ENCODE data around the gene UBE2G2. TPM values are rescaled to one million over a fixed set of nuclear protein-coding genes. Genes with fewer than 3 reads are reported as not detected.

The UBE2G2 gene
- polyA plus RNA-seq, 1 experiment, result 93.2 TPM

DNA sequence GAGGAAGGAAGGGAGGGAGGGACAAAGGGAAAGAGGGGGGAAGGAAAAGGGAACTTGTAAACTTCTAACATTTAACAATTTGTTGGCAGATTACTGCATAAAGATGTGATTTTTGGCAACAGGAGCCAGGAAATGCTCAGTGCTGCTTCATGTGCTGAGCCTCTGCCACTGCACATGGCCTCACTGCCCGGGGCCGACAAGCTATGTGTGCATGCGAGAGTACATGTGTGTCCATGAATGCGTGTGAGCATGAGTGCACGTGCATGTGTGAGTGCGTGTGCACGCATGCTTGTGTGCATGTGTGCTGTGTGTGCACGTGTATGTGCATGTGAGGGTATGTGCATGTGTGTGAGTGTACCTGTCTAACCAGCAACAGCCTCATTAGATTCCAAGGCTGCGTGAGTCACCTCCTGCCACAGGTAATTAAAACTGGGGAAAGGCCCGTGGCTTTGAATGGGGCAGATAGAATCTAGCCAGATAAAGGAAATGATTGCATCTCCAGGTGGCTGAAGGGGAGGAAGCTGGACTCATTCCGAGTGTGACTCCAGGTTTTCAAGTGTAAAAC lies 48.9 kb downstream of the UBE2G2 start:
- ChIA-PET POLR2A (no interaction called here), CTCF (interaction anchor here (1.5 kb wide), 1 partner anchor 41 kb away, joined by 8 read pairs; no protein-coding TSS in a partner anchor)
- TF ChIP-seq CTCF (IDR thresholded peaks at IDR 0.05; ENCODE audit: insufficient read depth, low read depth, low read length), result no peak
- H3K36me3 ChIP-seq (ENCODE audit: control insufficient read depth, insufficient read depth, low read length), result no peaks in the 10 kb centered on the region
- peaks cover 12% of the 10 kb centered on the region for H3K27me3 ChIP-seq (ENCODE audit: control insufficient read depth, insufficient read depth, low read length)
- DNase-seq (ENCODE audit: low read depth), result no peak
- H3K4me3 ChIP-seq (ENCODE audit: low read depth, low read length), result no peak overlapping the region

DNA sequence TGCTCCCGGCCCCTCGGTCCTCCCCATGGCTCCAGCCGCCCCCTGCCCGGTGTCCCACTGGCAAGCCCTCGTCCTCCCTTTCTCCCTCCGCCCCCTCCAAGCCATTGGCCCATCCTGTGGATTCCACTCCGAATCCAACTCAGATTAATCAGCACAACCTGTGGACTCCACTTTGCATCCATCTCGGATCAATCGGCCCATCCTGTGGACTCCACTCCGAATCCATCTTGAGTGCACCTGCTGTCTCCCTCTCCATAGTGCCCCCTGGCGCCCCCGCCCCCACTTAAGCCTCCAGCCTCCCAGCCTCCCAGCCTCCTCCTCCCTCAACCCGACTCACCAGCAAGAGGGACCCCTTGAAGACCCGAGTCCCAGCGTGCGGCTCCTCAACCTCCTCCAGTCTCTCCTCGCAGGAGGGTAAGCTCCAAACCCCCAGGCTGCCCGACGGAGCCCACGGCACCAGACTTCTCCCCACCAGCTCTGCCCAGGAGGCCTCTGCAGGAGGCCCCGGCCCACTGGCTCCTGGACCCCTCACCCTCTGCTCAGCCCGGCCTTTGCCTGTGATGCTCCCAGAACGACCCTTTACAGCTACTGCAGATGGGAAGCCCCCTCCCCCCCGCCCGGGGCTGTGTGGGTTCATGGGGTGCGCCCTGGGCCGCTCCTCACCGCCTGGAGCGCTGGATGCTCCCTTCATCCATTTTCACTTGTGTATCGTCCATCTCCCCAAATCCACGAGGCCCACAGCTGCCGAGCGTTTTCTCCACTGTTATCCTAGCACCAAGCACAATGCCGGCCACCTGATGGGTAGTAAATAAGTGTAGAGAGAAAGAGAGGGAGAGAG lies 49.6 kb downstream of the UBE2G2 start:
- no peak overlapping the region for H3K4me3 ChIP-seq (ENCODE audit: low read depth, low read length)
- H3K36me3 ChIP-seq (ENCODE audit: control insufficient read depth, insufficient read depth, low read length), result no peaks in the 10 kb centered on the region
- ChIA-PET POLR2A (no interaction called here), CTCF (interaction anchor here (1.5 kb wide), 1 partner anchor 42 kb away, joined by 8 read pairs; no protein-coding TSS in a partner anchor)
- H3K27me3 ChIP-seq (ENCODE audit: control insufficient read depth, insufficient read depth, low read length), result peaks cover 14% of the 10 kb centered on the region
- no peak for DNase-seq (ENCODE audit: low read depth)
- no peak for TF ChIP-seq CTCF (IDR thresholded peaks at IDR 0.05; ENCODE audit: insufficient read depth, low read depth, low read length)

GRCh38 chr21:44751186-44751798 lies 50.3 kb downstream of the UBE2G2 start:
- no peak overlapping the region for H3K4me3 ChIP-seq (ENCODE audit: low read depth, low read length)
- POLR2A ChIA-PET, result no interaction called here
- TF ChIP-seq CTCF (IDR thresholded peaks at IDR 0.05; ENCODE audit: insufficient read depth, low read depth, low read length), result no peak
- DNase-seq (ENCODE audit: low read depth), result no peak
- H3K36me3 ChIP-seq (ENCODE audit: control insufficient read depth, insufficient read depth, low read length), result no peaks in the 10 kb centered on the region
- H3K27me3 ChIP-seq (ENCODE audit: control insufficient read depth, insufficient read depth, low read length), result peaks cover 14% of the 10 kb centered on the region
- CTCF ChIA-PET, result interaction anchor here (1.5 kb wide), 1 partner anchor 12 kb away, joined by 7 read pairs; no protein-coding TSS in a partner anchor

GRCh38 chr21:44750675-44751025 lies 51.0 kb downstream of the UBE2G2 start:
- Histone ChIP-seq H3K36me3 (ENCODE audit: control insufficient read depth, insufficient read depth, low read length) (no peaks in the 10 kb centered on the region), H3K27me3 (ENCODE audit: control insufficient read depth, insufficient read depth, low read length) (peaks cover 14% of the 10 kb centered on the region), H3K4me3 (ENCODE audit: low read depth, low read length) (no peak overlapping the region)
- ChIA-PET POLR2A (no interaction called here), CTCF (interaction anchor here (1.5 kb wide), 1 partner anchor 12 kb away, joined by 7 read pairs; no protein-coding TSS in a partner anchor)
- no peak for DNase-seq (ENCODE audit: low read depth)
- TF ChIP-seq CTCF (IDR thresholded peaks at IDR 0.05; ENCODE audit: insufficient read depth, low read depth, low read length), result no peak

Measured in BJ (cell line).